ENCODE results near the gene FRAT2. TPM values are rescaled to one million over a fixed set of nuclear protein-coding genes. Genes with fewer than 3 reads are reported as not detected.

Gene FRAT2
- total and polyA plus RNA-seq, 10 of the 15 experiments (the other 5 are each of a cell fraction or from before 2014, with no cell fraction given), result 0.69 to 5.9 (median 3.8) TPM

DNA sequence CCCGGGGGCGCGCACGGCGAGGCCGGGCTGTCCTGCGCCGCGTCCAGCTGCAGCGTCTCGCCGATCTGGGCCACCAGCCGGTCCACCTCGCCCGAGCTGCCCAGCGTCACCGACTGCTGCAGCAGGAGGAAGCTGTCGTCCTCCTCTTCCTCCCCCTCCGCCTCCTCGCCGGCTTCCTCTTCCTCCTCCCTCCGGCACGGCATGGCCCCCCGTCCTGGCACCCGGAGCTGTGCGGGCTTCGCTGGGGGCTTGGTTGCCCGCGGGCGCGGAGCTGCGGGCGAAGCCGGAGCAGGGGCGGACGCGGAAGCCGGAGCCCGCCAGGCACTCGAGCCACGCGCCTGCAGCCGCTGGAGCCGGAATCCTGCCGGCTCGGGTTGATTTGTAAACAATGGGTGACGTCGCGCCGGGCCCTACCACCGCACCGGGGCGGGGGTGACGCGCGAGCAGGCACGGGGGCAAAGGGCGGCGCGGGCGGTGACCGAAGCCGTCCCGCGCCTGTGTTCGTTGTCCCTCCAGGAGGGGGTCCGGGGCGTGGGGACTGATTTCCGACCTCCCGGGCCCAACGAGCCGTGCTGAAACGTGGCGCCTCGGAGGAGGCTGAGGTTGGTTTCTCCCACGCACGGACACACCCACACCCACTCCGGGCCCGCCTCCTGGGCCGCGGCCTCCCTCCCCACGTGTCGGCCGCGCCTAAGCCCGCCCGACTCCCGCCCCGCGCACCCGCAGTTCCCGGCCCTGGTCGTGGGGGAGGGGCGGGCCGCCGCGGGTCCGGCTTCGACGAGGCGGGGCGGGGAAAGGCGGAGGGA lies at the start of gene FRAT2 (continued):
- TF ChIP-seq, protein P1, sequence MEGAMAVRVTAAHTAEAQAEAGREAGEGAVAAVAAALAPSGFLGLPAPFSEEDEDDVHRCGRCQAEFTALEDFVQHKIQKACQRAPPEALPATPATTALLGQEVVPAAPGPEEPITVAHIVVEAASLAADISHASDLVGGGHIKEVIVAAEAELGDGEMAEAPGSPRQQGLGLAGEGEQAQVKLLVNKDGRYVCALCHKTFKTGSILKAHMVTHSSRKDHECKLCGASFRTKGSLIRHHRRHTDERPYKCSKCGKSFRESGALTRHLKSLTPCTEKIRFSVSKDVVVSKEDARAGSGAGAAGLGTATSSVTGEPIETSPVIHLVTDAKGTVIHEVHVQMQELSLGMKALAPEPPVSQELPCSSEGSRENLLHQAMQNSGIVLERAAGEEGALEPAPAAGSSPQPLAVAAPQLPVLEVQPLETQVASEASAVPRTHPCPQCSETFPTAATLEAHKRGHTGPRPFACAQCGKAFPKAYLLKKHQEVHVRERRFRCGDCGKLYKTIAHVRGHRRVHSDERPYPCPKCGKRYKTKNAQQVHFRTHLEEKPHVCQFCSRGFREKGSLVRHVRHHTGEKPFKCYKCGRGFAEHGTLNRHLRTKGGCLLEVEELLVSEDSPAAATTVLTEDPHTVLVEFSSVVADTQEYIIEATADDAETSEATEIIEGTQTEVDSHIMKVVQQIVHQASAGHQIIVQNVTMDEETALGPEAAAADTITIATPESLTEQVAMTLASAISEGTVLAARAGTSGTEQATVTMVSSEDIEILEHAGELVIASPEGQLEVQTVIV (IDR thresholded peaks at IDR 0.05; ENCODE audit: borderline replicate concordance, partially characterized antibody), result peak; percentile 48
- TF ChIP-seq DPF2 (IDR thresholded peaks at IDR 0.05) (0 out of 2 replicates have a peak, but pooled peaks have one; percentile 62), NR2F1 (conservative IDR thresholded peaks at IDR 0.05) (peak; percentile 92), CHD1 (IDR thresholded peaks at IDR 0.05; ENCODE audit: low read depth, low read length) (peak; percentile 98), MYB (IDR thresholded peaks at IDR 0.05; ENCODE audit: borderline replicate concordance, low read depth, low read length) (no peak), KDM1A (IDR thresholded peaks at IDR 0.05; ENCODE audit: borderline replicate concordance) (no peak), CREB1 (IDR thresholded peaks at IDR 0.05; ENCODE audit: low read depth) (peak; percentile 88), ZBED1 (IDR thresholded peaks at IDR 0.05; ENCODE audit: borderline replicate concordance) (no peak), NFYB (IDR thresholded peaks at IDR 0.05; ENCODE audit: insufficient read depth, low read depth, low read length) (no peak), EP300 (IDR thresholded peaks at IDR 0.05; ENCODE audit: borderline replicate concordance in 1 of 2, control insufficient read depth in 1 of 2, low read depth in 2 of 2, low read length in 2 of 2) (no peak), ZNF274 (IDR thresholded peaks at IDR 0.05; ENCODE audit: insufficient read depth, insufficient read length) (no peak), SIX5 (IDR thresholded peaks at IDR 0.05; ENCODE audit: low read depth, low read length, severe bottlenecking) (peak; percentile 40), CBX3 (IDR thresholded peaks at IDR 0.05; ENCODE audit: borderline replicate concordance, low read depth) (no peak), ETV6 (conservative IDR thresholded peaks at IDR 0.05 in 1 of 2, IDR thresholded peaks at IDR 0.05 in 1 of 2; ENCODE audit: borderline replicate concordance in 1 of 2, low read depth in 1 of 2) (no peak), NR2C1 (IDR thresholded peaks at IDR 0.05) (no peak)
- TF ChIP-seq, protein P2, sequence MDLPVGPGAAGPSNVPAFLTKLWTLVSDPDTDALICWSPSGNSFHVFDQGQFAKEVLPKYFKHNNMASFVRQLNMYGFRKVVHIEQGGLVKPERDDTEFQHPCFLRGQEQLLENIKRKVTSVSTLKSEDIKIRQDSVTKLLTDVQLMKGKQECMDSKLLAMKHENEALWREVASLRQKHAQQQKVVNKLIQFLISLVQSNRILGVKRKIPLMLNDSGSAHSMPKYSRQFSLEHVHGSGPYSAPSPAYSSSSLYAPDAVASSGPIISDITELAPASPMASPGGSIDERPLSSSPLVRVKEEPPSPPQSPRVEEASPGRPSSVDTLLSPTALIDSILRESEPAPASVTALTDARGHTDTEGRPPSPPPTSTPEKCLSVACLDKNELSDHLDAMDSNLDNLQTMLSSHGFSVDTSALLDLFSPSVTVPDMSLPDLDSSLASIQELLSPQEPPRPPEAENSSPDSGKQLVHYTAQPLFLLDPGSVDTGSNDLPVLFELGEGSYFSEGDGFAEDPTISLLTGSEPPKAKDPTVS (IDR thresholded peaks at IDR 0.05; ENCODE audit: low read depth, low read length), result no peak
- TF ChIP-seq, protein P3, sequence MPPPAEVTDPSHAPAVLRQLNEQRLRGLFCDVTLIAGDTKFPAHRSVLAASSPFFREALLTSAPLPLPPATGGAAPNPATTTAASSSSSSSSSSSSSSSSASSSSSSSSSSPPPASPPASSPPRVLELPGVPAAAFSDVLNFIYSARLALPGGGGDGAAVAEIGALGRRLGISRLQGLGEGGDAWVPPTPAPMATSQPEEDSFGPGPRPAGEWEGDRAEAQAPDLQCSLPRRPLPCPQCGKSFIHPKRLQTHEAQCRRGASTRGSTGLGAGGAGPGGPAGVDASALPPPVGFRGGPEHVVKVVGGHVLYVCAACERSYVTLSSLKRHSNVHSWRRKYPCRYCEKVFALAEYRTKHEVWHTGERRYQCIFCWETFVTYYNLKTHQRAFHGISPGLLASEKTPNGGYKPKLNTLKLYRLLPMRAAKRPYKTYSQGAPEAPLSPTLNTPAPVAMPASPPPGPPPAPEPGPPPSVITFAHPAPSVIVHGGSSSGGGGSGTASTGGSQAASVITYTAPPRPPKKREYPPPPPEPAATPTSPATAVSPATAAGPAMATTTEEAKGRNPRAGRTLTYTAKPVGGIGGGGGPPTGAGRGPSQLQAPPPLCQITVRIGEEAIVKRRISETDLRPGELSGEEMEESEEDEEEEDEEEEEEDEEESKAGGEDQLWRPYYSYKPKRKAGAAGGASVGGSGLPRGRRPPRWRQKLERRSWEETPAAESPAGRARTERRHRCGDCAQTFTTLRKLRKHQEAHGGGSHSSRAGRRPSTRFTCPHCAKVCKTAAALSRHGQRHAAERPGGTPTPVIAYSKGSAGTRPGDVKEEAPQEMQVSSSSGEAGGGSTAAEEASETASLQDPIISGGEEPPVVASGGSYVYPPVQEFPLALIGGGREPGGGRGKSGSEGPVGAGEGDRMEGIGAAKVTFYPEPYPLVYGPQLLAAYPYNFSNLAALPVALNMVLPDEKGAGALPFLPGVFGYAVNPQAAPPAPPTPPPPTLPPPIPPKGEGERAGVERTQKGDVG (CRISPR knock-in tag; IDR thresholded peaks at IDR 0.05), result no peak
- TF ChIP-seq, protein P4, sequence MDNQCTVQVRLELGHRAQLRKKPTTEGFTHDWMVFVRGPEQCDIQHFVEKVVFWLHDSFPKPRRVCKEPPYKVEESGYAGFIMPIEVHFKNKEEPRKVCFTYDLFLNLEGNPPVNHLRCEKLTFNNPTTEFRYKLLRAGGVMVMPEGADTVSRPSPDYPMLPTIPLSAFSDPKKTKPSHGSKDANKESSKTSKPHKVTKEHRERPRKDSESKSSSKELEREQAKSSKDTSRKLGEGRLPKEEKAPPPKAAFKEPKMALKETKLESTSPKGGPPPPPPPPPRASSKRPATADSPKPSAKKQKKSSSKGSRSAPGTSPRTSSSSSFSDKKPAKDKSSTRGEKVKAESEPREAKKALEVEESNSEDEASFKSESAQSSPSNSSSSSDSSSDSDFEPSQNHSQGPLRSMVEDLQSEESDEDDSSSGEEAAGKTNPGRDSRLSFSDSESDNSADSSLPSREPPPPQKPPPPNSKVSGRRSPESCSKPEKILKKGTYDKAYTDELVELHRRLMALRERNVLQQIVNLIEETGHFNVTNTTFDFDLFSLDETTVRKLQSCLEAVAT (IDR thresholded peaks at IDR 0.05), result no peak
- TF ChIP-seq, protein P5, sequence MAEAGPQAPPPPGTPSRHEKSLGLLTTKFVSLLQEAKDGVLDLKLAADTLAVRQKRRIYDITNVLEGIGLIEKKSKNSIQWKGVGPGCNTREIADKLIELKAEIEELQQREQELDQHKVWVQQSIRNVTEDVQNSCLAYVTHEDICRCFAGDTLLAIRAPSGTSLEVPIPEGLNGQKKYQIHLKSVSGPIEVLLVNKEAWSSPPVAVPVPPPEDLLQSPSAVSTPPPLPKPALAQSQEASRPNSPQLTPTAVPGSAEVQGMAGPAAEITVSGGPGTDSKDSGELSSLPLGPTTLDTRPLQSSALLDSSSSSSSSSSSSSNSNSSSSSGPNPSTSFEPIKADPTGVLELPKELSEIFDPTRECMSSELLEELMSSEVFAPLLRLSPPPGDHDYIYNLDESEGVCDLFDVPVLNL (IDR thresholded peaks at IDR 0.05; ENCODE audit: low read depth, low read length), result no peak; the same call in 1 of the 2 replicates
